ENCODE results near the gene UBR3.
"Not testable (repeated sequence)": the region's sequence is repeated elsewhere in the genome, so short reads cannot be mapped to it uniquely, and the experiment has no call there.

UBR3 gene

DNA sequence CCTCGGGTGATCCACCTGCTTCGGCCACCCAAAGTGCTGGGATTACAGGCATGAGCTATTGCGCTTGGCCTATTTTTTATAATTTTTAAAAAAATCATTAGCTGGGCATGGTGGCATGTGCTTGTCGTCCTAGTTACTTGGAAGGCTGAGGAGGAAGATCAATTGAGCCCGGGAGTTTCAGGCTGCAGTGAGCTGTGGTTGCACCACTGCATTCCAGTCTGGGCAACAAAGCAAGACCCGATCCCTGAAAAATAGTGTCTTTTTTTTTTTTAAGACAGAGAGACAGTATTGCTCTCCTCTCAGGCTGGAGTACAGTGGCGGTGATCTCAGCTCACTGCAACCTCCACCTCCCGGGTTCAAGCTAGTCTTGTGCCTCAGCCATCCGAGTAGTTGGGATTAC lies 23.8 kb upstream of the UBR3 start:
- WGBS (ENCODE audit: insufficient coverage, insufficient read length), result no CpG with 5 or more reads among the region's 9 CpGs
- H3K27ac ChIP-seq (ENCODE audit: low read length), result no peak overlapping the region
- H3K4me1 ChIP-seq (ENCODE audit: control insufficient read depth, insufficient read depth, low read length), result no peaks in the 10 kb centered on the region
- H3K4me3 ChIP-seq (ENCODE audit: low read length), result no peak overlapping the region
- no peak for DNase-seq (ENCODE audit: low read depth, low spot score)
- H3K27me3 ChIP-seq (ENCODE audit: control insufficient read depth, insufficient read depth, low read length), result no peaks in the 10 kb centered on the region
- peaks cover 7% of the 10 kb centered on the region; the same call in 1 of the 2 replicates for H3K36me3 ChIP-seq (ENCODE audit: control insufficient read depth, insufficient read depth, low read length)
- no peaks in the 10 kb centered on the region for H3K9me3 ChIP-seq (ENCODE audit: control insufficient read depth, insufficient read depth, low read length)

DNA sequence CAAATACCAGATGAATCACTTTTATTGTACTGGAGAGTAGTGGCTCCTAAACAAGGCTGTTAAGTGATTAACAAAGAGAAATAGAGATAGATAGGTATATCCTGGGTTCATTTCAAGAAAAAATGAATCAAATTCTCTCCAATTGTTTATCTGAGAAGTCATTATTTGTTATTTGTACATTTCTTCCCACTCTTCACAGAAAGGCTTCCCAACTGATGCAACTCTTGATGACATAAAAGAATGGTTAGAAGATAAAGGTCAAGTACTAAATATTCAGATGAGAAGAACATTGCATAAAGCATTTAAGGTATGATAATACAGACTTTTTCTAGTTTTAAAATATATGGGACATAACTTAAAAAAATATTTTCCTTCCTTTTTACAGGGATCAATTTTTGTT lies 20.7 kb upstream of the UBR3 start:
- H3K4me1 ChIP-seq (ENCODE audit: control insufficient read depth, insufficient read depth, low read length), result no peaks in the 10 kb centered on the region
- H3K9me3 ChIP-seq (ENCODE audit: control insufficient read depth, insufficient read depth, low read length), result no peaks in the 10 kb centered on the region
- peaks cover 9% of the 10 kb centered on the region; the same call in 1 of the 2 replicates for H3K36me3 ChIP-seq (ENCODE audit: control insufficient read depth, insufficient read depth, low read length)
- no peak overlapping the region for H3K27ac ChIP-seq (ENCODE audit: low read length)
- no peak overlapping the region for H3K4me3 ChIP-seq (ENCODE audit: low read length)
- DNase-seq (ENCODE audit: low read depth, low spot score), result no peak
- H3K27me3 ChIP-seq (ENCODE audit: control insufficient read depth, insufficient read depth, low read length), result no peaks in the 10 kb centered on the region

DNA sequence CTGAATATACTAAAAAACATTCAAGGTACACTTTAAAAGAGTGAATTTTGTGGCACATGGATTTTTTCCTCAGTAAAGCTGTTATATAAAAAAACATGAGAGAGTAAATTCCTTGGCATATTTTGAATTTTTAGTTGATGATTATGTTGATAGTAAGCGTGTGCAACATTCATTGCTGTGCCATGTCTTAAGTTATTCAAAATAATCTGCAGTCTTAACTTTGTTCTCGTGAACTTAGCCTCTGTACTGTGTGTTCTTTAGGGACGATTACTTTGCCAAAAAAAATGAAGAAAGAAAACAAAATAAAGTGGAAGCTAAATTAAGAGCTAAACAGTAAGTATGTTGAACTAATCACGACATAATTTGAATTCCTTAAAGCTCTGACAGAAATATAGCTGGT lies 19.0 kb upstream of the UBR3 start:
- no peak overlapping the region for H3K27ac ChIP-seq (ENCODE audit: low read length)
- no peaks in the 10 kb centered on the region for H3K9me3 ChIP-seq (ENCODE audit: control insufficient read depth, insufficient read depth, low read length)
- no peaks in the 10 kb centered on the region for H3K27me3 ChIP-seq (ENCODE audit: control insufficient read depth, insufficient read depth, low read length)
- no peaks in the 10 kb centered on the region for H3K4me1 ChIP-seq (ENCODE audit: control insufficient read depth, insufficient read depth, low read length)
- H3K4me3 ChIP-seq (ENCODE audit: low read length), result no peak overlapping the region
- WGBS (ENCODE audit: insufficient coverage, insufficient read length), result 100% methylated on average over 1 of the region's 4 CpGs
- no peak for DNase-seq (ENCODE audit: low read depth, low spot score)
- peaks cover 9% of the 10 kb centered on the region; the same call in 1 of the 2 replicates for H3K36me3 ChIP-seq (ENCODE audit: control insufficient read depth, insufficient read depth, low read length)

DNA sequence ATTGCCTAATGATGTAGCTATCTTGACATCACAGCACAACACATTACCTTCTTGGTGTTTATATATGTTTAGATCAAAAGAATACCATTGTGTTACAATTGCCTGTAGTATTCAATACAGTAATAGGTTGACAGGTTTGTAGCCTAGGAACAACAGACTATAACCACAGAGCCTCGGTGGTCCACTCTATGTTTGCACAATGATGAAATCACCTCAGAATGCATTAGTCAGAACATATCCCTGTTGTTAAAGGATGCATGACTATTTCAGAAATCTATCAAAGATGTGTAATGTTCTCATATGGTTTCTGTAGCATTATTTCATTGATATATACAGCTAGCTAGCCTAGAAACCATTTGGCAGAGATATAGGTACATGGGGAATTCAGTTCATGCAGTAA lies 11.4 kb upstream of the UBR3 start:
- Histone ChIP-seq H3K27me3 (ENCODE audit: control insufficient read depth, insufficient read depth, low read length) (no peaks in the 10 kb centered on the region), H3K4me1 (ENCODE audit: control insufficient read depth, insufficient read depth, low read length) (no peaks in the 10 kb centered on the region), H3K27ac (ENCODE audit: low read length) (no peak overlapping the region), H3K9me3 (ENCODE audit: control insufficient read depth, insufficient read depth, low read length) (no peaks in the 10 kb centered on the region), H3K4me3 (ENCODE audit: low read length) (no peak overlapping the region), H3K36me3 (ENCODE audit: control insufficient read depth, insufficient read depth, low read length) (peaks cover 8% of the 10 kb centered on the region; the same call in 1 of the 2 replicates)
- no CpG with 5 or more reads among the region's 1 CpG for WGBS (ENCODE audit: insufficient coverage, insufficient read length)
- no peak for DNase-seq (ENCODE audit: low read depth, low spot score)

DNA sequence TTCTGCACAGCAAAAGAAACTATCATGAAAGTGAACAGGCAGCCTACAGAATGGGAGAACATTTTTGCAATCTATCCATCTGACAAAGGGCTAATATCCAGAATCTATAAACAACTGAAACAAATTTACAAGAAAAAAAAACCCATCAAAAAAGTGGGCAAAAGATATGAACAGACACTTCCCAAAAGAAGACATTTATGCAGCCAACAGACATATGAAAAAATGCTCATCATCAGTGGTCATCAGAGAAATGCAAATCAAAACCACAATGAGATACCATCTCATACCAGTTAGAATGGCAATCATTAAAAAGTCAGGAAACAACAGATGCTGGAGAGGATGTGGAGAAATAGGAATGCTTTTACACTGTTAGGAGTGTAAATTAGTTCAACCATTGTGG lies 10.3 kb upstream of the UBR3 start:
- not testable (repeated sequence) for H3K36me3 ChIP-seq (ENCODE audit: control insufficient read depth, insufficient read depth, low read length); H3K27me3 ChIP-seq (ENCODE audit: control insufficient read depth, insufficient read depth, low read length); H3K4me1 ChIP-seq (ENCODE audit: control insufficient read depth, insufficient read depth, low read length); DNase-seq (ENCODE audit: low read depth, low spot score); H3K4me3 ChIP-seq (ENCODE audit: low read length); H3K27ac ChIP-seq (ENCODE audit: low read length); H3K9me3 ChIP-seq (ENCODE audit: control insufficient read depth, insufficient read depth, low read length)

DNA sequence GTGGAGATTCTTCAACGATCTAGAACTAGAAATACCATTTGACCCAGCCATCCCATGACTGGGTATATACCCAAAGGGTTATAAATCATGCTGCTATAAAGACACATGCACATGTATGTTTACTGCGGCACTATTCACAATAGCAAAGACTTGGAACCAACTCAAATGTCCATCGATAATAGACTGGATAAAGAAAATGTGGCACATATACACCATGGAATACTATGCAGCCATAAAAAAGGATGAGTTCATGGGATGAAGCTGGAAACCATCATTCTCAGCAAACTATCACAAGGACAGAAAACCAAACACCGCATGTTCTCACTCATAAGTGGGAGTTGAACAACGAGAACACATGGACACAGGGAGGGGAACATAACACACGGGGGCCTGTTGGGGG lies 9.9 kb upstream of the UBR3 start:
- H3K4me3 ChIP-seq (ENCODE audit: low read length); H3K36me3 ChIP-seq (ENCODE audit: control insufficient read depth, insufficient read depth, low read length); H3K27ac ChIP-seq (ENCODE audit: low read length); H3K4me1 ChIP-seq (ENCODE audit: control insufficient read depth, insufficient read depth, low read length); H3K27me3 ChIP-seq (ENCODE audit: control insufficient read depth, insufficient read depth, low read length); DNase-seq (ENCODE audit: low read depth, low spot score); H3K9me3 ChIP-seq (ENCODE audit: control insufficient read depth, insufficient read depth, low read length): not testable (repeated sequence)
- no CpG with 5 or more reads among the region's 6 CpGs for WGBS (ENCODE audit: insufficient coverage, insufficient read length)

DNA sequence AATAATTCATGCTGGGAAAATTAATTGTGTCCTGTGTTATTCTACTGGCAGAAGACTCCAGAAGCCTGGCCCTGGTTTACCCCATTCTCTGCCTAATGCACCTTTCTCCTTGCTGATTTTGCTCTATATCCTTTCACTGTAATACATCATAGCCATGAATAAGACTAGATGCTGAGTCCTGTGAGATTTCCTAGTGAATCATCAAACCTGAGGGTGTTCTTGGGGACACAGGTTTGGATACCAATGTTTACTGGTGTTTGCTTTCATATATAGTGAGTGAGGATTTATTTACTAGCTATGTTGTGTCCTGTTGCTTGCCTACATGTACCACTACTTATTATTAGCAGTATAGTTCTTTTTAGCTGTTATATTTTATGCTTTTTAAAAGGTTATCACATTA lies 9.0 kb upstream of the UBR3 start:
- H3K4me3 ChIP-seq (ENCODE audit: low read length), result no peak overlapping the region
- no peak for DNase-seq (ENCODE audit: low read depth, low spot score)
- no peaks in the 10 kb centered on the region for H3K27me3 ChIP-seq (ENCODE audit: control insufficient read depth, insufficient read depth, low read length)
- H3K36me3 ChIP-seq (ENCODE audit: control insufficient read depth, insufficient read depth, low read length), result peaks cover 8% of the 10 kb centered on the region; the same call in 1 of the 2 replicates
- H3K27ac ChIP-seq (ENCODE audit: low read length), result no peak overlapping the region
- no peaks in the 10 kb centered on the region for H3K4me1 ChIP-seq (ENCODE audit: control insufficient read depth, insufficient read depth, low read length)
- H3K9me3 ChIP-seq (ENCODE audit: control insufficient read depth, insufficient read depth, low read length), result no peaks in the 10 kb centered on the region

DNA sequence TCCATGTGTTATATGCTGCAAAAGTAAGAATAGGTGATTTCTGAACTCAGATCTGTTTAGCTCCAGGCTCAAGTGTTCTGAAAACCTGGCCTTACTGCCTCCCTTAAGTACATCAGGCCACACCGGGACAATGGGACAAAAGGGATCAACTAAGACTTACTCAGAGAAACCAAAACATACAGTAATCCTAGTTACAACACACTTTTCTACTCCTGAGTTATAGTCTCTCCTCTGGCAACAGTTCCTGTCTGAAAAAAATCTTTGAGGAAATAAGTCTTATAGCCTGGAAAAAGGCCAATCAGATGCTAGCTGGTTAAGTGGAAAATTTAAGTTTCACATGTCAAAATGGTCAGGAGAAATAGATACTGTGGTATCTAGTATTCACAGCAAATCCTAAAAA lies 8.1 kb upstream of the UBR3 start:
- H3K36me3 ChIP-seq (ENCODE audit: control insufficient read depth, insufficient read depth, low read length), result peaks cover 8% of the 10 kb centered on the region; the same call in 1 of the 2 replicates
- DNase-seq (ENCODE audit: low read depth, low spot score), result no peak
- no peaks in the 10 kb centered on the region for H3K9me3 ChIP-seq (ENCODE audit: control insufficient read depth, insufficient read depth, low read length)
- H3K4me3 ChIP-seq (ENCODE audit: low read length), result no peak overlapping the region
- no peak overlapping the region for H3K27ac ChIP-seq (ENCODE audit: low read length)
- no peaks in the 10 kb centered on the region for H3K4me1 ChIP-seq (ENCODE audit: control insufficient read depth, insufficient read depth, low read length)
- no CpG with 5 or more reads among the region's 1 CpG for WGBS (ENCODE audit: insufficient coverage, insufficient read length)
- H3K27me3 ChIP-seq (ENCODE audit: control insufficient read depth, insufficient read depth, low read length), result no peaks in the 10 kb centered on the region

DNA sequence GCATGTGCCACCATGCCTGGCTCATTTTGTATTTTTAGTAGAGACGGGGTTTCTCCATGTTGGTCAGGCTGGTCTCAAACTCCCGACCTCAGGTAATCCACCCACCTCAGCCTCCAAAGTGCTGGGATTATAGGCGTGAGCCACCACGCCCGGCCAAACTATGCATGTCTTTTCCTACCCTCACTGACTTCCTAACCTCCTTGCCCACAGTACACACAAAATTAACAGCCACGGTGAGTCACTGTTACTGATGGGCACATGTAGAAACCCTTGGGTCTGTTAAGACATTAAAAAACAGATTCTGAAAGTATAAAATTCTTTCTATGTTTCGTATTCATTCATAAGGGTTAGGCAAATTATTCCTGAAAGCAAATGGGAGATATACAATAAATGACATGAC lies 7.2 kb upstream of the UBR3 start:
- not testable (repeated sequence) for H3K27ac ChIP-seq (ENCODE audit: low read length); H3K36me3 ChIP-seq (ENCODE audit: control insufficient read depth, insufficient read depth, low read length); H3K4me3 ChIP-seq (ENCODE audit: low read length); H3K4me1 ChIP-seq (ENCODE audit: control insufficient read depth, insufficient read depth, low read length); H3K27me3 ChIP-seq (ENCODE audit: control insufficient read depth, insufficient read depth, low read length); DNase-seq (ENCODE audit: low read depth, low spot score); H3K9me3 ChIP-seq (ENCODE audit: control insufficient read depth, insufficient read depth, low read length)
- WGBS (ENCODE audit: insufficient coverage, insufficient read length), result no CpG with 5 or more reads among the region's 7 CpGs

DNA sequence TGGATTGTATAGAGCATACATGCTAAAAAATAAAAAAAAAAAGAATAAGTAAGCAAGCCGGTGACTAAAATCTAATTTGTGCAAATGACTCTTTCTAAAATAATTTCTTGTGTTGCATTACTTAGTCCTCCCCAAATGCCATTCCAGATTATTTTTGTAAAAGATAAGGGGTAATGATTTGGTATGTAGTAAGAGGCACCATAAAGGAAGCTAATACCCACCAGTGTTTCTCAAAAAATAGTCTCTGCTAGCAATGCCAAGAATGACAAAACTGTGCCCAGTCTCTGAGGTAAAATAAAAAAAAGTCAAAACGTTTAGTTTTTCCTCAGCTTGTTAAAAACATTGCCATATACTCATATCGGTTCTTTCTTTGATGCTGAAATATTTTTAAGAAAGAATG lies 5.2 kb upstream of the UBR3 start:
- Histone ChIP-seq H3K27ac (ENCODE audit: low read length) (no peak overlapping the region), H3K4me3 (ENCODE audit: low read length) (no peak overlapping the region), H3K9me3 (ENCODE audit: control insufficient read depth, insufficient read depth, low read length) (no peaks in the 10 kb centered on the region), H3K4me1 (ENCODE audit: control insufficient read depth, insufficient read depth, low read length) (no peaks in the 10 kb centered on the region), H3K36me3 (ENCODE audit: control insufficient read depth, insufficient read depth, low read length) (peaks cover 6% of the 10 kb centered on the region; the same call in 1 of the 2 replicates), H3K27me3 (ENCODE audit: control insufficient read depth, insufficient read depth, low read length) (no peaks in the 10 kb centered on the region)
- DNase-seq (ENCODE audit: low read depth, low spot score), result no peak
- WGBS (ENCODE audit: insufficient coverage, insufficient read length), result no CpG with 5 or more reads among the region's 3 CpGs

DNA sequence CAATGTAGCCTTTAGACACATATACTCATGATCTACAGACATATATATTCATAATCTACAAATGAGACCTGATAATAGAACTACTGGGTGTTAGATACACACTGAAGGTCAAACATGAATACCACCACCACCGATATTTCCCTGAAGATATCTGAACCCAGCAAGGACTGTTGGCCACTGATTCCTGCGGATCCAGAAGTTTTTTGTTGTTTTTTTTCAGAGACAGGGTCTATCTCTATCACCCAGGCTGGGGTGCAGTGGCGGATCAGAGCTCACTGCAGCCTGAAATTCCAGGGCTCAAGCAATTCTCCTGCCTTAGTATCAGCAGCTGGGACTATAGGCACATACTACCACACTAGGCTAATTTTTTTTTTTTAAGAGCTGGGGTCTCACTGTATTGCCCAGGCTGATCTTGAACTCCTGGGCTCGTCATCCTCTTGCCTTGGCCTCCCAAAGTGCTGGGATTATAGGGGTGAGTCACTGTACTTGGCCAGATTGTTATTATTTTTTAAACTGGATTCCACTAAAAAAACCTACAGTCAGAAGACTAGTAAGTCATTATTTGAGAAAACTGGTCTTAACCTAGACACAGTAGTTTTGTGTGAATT lies 4.4 kb upstream of the UBR3 start:
- no peaks in the 10 kb centered on the region for H3K9me3 ChIP-seq (ENCODE audit: control insufficient read depth, insufficient read depth, low read length)
- no peak overlapping the region for H3K27ac ChIP-seq (ENCODE audit: low read length)
- peaks cover 3% of the 10 kb centered on the region; the same call in 1 of the 2 replicates for H3K36me3 ChIP-seq (ENCODE audit: control insufficient read depth, insufficient read depth, low read length)
- no peaks in the 10 kb centered on the region for H3K4me1 ChIP-seq (ENCODE audit: control insufficient read depth, insufficient read depth, low read length)
- H3K4me3 ChIP-seq (ENCODE audit: low read length), result no peak overlapping the region
- DNase-seq (ENCODE audit: low read depth, low spot score), result no peak
- no peaks in the 10 kb centered on the region for H3K27me3 ChIP-seq (ENCODE audit: control insufficient read depth, insufficient read depth, low read length)
- WGBS (ENCODE audit: insufficient coverage, insufficient read length), result no CpG with 5 or more reads among the region's 4 CpGs

All from iPS DF 6.9 (cell line).